Stimulated activated naive CD8-positive, alpha-beta T cell treated with anti-CD3 and anti-CD28 coated beads, Interleukin-15, amount 100 ng/mL, for 72 hours (primary cell): Measurements from ENCODE around the gene MAP3K5.
A peak's percentile ranks its signal among the peaks of the same experiment; 100 is the strongest.

Source experiments
- ATAC-seq: fragments of 150-1000 bp; cut with Tn5 transposase; 2 replicates; pipeline ENCODE4 v1.10.0; 2021; ENCODE audit warnings: mild to moderate bottlenecking, moderate library complexity
- DNase-seq, 2 donors: peaks; one replicate each; pipeline ENCODE4 v3.0.0; 2021 to 2022
- H3K27ac Mint-ChIP-seq, 2 donors: one replicate each; pipeline ENCODE4 v1.8.0; 2022; ENCODE audit warnings: mild to moderate bottlenecking in 2 of 2, mixed read lengths in 2 of 2, moderate library complexity in 2 of 2
- H3K27me3 Mint-ChIP-seq: one replicate; pipeline ENCODE4 v1.8.0; 2022; ENCODE audit warnings: mixed read lengths
- H3K4me1 Mint-ChIP-seq: one replicate; pipeline ENCODE4 v1.8.0; 2022; ENCODE audit warnings: mild to moderate bottlenecking, mixed read lengths
- H3K4me3 Mint-ChIP-seq, 2 donors: one replicate each; pipeline ENCODE4 v1.8.0; 2022; ENCODE audit warnings: mild to moderate bottlenecking in 2 of 2, mixed read lengths in 2 of 2, moderate library complexity in 1 of 2
- H3K9me3 Mint-ChIP-seq, 2 donors: one replicate each; pipeline ENCODE4 v1.8.0; 2022; ENCODE audit warnings: mixed read lengths in 2 of 2

MAP3K5 gene

DNA sequence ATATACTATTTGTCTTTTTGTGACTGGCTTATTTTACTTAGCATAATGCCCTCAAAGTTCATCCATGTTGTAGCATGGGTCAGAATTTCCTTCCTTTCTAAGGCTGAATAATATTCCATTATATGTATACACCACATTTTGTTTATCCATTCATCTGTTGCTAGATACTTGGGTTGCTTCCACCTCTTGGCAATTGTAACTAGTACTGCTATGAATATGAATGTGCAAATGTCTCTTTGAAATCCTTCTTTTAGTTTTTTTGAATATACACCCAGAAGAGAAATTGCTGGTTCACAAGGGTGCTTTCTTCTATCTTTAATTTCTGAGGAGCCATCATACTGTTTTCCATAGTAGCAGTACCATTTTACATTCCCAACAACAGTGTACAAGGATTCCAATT lies 220.8 kb downstream of the MAP3K5 start:
- ATAC-seq (no peak), DNase-seq (no peak)
- Mint-ChIP-seq H3K27ac (no peak overlapping the region), H3K9me3 (peaks cover 19 to 21% of the 10 kb centered on the region in 2 donors), H3K4me3 (no peak overlapping the region), H3K4me1 (no peaks in the 10 kb centered on the region), H3K27me3 (no peaks in the 10 kb centered on the region)

DNA sequence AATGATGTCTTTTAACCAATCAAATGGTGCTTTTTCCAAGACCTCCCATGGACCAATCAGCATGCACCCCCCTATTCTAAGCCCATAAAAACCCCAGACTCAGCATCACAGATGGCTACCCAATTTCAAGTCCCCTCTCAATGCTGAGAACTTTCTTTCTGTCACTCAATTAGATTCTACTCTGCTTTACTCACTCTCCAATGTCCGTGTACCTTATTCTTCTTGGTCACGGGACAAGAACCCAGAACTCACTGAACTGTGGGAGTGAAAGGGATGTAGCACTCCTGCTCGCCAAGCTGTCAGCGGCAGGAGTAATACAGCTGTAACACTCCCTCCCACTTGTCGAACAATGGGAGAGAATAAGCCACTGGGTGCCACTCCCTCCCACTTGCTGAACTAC lies 221.2 kb downstream of the MAP3K5 start:
- Mint-ChIP-seq H3K27ac (no peak overlapping the region), H3K9me3 (peaks cover 19 to 21% of the 10 kb centered on the region in 2 donors), H3K4me1 (no peaks in the 10 kb centered on the region), H3K27me3 (no peaks in the 10 kb centered on the region), H3K4me3 (no peak overlapping the region)
- DNase-seq (no peak), ATAC-seq (no peak)

DNA sequence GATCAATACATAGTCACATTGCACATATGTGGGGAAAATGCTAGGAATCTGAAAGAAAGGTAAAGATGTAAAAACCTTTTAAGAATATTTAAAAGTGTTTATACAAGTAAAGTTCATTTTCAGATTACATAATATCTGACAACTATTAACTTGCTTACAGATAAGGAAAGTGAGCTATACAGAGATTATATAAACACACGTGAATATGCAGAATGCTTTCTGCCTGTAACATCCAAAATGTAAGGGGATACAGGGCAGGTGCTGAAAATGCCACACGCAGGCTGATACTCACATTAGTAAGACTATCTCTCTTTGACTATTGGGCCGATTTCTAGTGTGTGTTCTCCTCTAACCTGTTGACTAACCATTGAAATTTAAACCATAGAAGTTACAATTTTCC lies 224.1 kb downstream of the MAP3K5 start:
- Mint-ChIP-seq H3K4me1 (no peaks in the 10 kb centered on the region), H3K9me3 (peaks cover 17 to 19% of the 10 kb centered on the region in 2 donors), H3K27me3 (no peaks in the 10 kb centered on the region), H3K4me3 (no peak overlapping the region), H3K27ac (no peak overlapping the region)
- DNase-seq: no peak
- no peak for ATAC-seq

DNA sequence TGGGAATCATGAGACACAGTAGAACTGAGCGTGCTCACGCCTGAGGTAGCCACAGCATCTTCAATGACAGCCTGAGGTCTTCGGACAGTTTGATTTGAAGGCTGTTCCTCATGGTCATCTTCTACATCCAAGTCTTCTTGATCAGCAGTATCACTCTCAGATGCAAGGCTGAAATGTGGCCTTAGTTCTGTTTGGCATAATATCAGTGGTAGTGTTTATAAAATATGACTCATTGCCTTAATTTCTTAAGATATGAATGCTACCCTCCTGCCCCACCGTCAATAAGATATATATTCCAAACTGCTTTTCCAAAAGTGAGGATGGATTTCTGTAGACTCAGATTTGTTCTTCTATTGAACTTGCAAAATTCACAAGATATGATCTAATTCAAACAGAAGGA lies 224.6 kb downstream of the MAP3K5 start:
- Mint-ChIP-seq H3K4me1 (no peaks in the 10 kb centered on the region), H3K27ac (no peak overlapping the region), H3K9me3 (peaks cover 17 to 19% of the 10 kb centered on the region in 2 donors), H3K27me3 (no peaks in the 10 kb centered on the region), H3K4me3 (no peak overlapping the region)
- DNase-seq (no peak), ATAC-seq (no peak)

DNA sequence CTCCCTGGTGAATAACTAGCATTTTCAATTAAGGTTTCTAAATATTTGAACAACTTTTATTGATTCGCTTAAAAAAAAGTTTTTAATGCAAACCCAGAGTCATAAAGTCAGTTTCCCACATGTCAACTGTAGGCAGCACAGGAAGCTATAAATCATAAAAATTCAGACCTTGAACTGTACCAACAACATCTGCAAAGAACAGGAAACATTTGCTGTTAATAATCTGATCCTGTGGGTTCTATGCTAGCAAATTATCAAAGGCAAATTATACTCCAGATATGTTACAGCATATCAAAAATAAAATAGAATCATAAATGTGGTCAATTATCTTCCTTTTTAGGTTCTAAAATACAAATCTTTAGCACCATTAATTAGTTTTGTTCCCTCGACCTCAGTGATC lies 225.4 kb downstream of the MAP3K5 start:
- ATAC-seq (no peak), DNase-seq (no peak)
- Mint-ChIP-seq H3K9me3 (peaks cover 15 to 16% of the 10 kb centered on the region in 2 donors), H3K27me3 (no peaks in the 10 kb centered on the region), H3K4me3 (no peak overlapping the region), H3K27ac (no peak overlapping the region), H3K4me1 (no peaks in the 10 kb centered on the region)

DNA sequence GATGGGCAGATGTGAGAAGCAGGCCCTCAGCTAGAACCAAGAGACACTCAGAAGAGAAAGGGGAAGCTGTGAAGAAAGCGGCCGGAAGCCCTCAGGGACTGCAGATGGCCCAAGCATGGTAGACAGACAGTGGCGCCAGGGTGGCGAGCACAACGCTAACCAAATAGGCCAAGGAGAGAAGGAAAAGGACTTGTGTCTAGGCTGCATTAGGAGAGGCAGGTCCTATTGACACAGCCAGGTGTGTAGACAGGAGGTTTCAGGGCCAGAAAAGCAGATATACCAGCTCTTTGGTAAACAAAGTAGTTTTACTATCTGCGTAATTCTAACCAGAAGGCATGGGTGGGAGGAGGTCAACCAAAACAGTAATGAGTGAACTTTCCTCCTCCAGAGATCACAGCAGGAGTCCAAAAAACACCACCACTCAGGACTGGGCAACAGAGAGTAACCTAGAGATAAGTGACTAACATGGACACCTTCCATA lies 226.2 kb downstream of the MAP3K5 start:
- Mint-ChIP-seq H3K27me3 (no peaks in the 10 kb centered on the region), H3K27ac (no peak overlapping the region), H3K4me3 (no peak overlapping the region), H3K4me1 (no peaks in the 10 kb centered on the region), H3K9me3 (peaks cover 8 to 9% of the 10 kb centered on the region in 2 donors)
- ATAC-seq (no peak), DNase-seq (no peak)

DNA sequence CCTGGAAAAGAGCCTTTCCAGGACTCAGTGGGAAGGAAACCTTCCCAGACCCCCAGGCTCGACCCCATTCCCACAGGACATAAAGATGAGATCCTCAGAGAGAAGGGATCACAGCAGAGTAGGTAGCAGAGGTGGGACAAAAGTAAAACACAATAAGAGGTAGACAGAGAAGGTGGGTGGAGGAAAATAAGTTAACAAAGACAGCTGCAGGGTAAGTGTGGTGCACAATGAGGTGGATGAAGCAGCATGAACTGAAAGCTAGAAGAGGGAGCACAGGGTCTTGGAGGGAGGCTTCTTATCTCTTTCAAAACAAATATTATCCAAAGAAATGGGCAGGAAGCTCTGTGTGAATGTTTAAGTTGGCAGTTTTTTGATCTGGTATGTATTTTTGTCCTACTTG lies 228.1 kb downstream of the MAP3K5 start:
- Mint-ChIP-seq H3K27me3 (no peaks in the 10 kb centered on the region), H3K27ac (no peak overlapping the region), H3K4me3 (no peak overlapping the region), H3K9me3 (no peaks in the 10 kb centered on the region), H3K4me1 (no peaks in the 10 kb centered on the region)
- DNase-seq (no peak), ATAC-seq (no peak)

DNA sequence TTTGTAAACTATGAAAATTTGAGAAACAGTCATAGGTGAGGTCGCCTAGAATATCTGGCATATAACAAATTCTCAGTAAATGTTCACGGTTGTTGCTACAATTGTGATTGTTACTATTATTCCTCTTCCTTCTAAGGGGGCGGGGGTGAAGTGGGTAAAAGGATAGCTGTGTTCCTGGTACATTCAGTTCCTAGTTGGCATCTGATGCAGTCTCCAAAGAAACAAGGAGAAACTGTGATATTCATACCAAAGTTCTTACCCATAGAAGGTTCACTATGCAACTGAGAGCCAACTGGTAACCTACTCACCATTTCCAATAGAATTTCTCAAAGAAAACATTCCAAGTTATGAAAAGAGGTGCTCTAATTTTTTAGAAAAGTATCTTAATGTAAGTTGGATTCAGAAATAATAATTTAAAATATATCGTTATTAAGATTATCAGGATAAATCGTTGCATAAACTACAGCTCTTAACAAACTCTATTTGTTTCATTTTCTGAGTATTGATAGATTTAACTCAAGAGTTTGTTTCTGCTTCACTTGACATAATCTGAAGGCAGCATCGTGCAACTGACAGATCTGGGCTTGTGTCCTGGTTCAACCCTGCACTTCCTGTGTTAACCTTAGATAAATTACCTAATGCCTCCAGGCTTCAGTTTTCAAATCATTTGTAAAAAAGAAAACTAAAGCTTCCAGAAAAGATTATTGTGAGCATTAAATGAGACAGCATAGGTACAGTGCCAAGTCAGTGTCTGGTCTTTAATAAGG lies 228.7 kb downstream of the MAP3K5 start:
- Mint-ChIP-seq H3K27ac (no peak overlapping the region), H3K27me3 (no peaks in the 10 kb centered on the region), H3K4me3 (no peak overlapping the region), H3K9me3 (no peaks in the 10 kb centered on the region), H3K4me1 (no peaks in the 10 kb centered on the region)
- ATAC-seq (no peak), DNase-seq (no peak)

DNA sequence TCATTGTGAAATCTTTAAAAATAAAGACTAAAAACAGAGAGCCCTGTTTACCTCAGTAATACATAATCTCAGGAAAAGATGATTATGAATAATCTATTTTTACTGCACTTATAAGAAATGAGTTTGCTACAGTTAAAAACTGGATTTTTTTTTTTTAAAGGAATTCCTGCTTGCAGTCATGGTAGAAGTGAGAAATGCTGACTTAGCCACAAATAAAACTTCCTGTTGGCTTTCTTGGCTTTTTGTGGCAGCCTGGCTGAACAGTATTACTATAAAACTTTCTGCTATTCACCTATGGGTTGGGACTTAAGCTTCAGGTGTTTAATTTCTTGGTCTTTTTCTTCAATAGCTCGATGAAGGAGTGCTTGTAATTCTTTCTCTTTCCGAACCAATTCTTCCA lies 230.1 kb downstream of the MAP3K5 start:
- no peak overlapping the region for H3K4me3 Mint-ChIP-seq
- DNase-seq (no peak), ATAC-seq (no peak)
- no peak overlapping the region for H3K27ac Mint-ChIP-seq
- no peaks in the 10 kb centered on the region for H3K27me3 Mint-ChIP-seq
- H3K4me1 Mint-ChIP-seq: no peaks in the 10 kb centered on the region
- no peaks in the 10 kb centered on the region for H3K9me3 Mint-ChIP-seq

DNA sequence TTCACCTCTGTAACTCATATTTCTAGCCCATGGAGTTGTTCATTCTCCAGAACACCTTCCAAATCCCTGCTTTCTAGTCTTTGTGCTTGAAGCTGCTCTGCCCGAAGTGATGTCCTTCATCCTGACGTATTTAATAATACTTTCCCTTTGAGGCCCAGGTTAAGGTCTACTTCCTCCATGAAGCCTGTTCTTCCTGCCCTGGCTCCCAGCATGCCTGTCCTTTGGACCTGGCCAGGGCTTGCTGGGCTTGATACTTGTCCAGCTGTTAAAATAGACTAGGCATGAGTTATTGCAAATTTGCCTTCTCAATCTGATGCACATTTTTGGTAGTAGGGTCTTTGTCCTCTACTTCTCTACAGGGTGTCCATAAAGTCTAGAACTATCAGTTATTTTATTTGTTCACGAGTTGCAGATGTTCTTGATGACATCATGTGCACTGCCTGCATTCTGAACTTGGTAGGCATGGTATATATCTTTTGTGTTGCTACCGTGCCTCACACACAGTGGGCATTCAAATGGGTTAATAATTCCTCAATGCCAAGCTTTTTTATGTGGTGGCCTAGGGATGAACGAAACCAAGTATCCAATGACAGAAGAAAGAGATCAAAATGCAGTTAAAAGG lies 239.0 kb downstream of the MAP3K5 start:
- peaks cover 42% of the 10 kb centered on the region for H3K27me3 Mint-ChIP-seq
- H3K4me1 Mint-ChIP-seq: peaks cover 6% of the 10 kb centered on the region
- H3K4me3 Mint-ChIP-seq: no peak overlapping the region
- no peak for ATAC-seq
- H3K27ac Mint-ChIP-seq: no peak overlapping the region
- no peak for DNase-seq
- no peaks in the 10 kb centered on the region for H3K9me3 Mint-ChIP-seq

DNA sequence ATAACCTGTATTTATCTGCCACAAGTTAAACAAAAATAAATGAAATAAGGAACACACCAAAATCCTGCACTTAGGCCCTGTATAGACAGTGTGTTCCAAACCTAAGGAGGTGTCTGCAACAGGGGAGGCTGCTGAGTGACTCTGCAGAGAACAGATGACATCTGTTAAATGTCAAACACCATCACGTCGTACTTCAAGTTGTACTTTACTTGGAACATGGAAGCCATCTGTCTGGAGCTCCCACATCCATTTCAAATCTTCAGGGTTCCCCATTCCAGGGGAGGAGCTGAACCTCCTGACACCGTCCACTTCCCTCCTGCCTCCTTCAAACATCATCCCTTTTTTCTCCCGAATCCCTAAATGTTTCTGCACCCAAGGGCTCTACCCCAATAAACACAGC lies 240.2 kb downstream of the MAP3K5 start:
- Mint-ChIP-seq H3K4me3 (no peak overlapping the region), H3K4me1 (peaks cover 6% of the 10 kb centered on the region), H3K27ac (no peak overlapping the region), H3K27me3 (peaks cover 52% of the 10 kb centered on the region), H3K9me3 (no peaks in the 10 kb centered on the region)
- ATAC-seq (no peak), DNase-seq (no peak)

DNA sequence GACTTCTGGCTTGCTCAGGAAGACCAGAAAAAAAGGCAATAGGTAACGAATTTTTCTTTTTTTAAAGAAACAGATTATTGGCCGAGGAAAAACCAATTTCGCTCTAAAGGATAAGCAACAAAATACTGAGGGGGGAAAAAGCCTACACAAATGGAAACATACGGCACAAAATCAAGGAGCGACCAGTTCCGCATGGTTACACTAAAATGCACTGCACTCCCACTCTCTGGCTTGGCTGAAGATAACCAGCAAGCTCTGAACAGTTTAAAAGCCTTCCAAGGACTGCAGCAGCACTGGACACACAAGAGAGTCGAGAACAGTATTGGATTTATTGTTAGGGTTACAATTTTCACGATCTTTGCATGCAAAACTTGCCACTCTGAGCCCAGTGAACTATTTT lies 241.2 kb downstream of the MAP3K5 start:
- H3K4me3 Mint-ChIP-seq: peak overlapping the region; percentile 29 to 51

DNA sequence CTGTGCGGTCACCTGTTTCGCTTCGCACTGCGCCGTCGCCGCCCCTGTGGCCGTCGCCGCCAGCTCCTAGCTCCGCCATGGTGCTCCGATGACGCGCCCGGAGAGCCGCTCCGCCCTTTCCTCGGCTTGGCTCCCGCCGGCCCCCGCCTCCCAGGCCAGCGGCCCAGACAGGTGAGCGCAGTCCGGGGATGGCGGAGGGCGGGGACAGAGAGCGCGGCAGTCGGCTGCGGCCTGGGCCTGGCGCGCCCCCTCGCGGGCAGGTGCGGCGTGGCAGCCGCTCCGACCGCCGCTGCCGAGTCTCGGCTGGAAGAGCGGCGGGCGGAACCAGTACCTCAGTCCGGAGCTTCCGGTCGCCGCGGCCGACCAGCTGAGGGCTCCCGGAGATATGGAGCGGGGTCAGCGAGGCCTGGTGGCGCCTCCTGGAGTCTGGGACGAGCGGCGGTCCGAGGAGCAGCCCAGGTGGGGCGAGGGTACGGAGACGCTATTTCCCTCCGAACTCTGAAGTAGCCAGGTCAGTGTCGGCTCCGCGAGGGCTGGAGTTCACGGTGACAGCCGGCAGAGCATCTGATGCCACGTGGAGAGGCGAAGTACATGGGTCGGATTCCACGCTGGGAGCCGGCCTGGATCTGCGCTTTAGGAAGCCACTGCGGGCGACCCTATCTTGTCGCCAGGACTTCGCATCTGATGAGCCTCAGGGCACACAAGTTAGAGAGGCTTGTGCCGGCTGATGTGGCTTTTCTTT lies 241.8 kb downstream of the MAP3K5 start, which contains the start of gene MAP7:
TSS of gene MAP7 (minus strand) at position 93 of the 742 bp plus-strand sequence. CDS start at position 79, 14 bp downstream.
- H3K9me3 Mint-ChIP-seq: no peaks in the 10 kb centered on the region
- peak; percentile 62 to 63 for DNase-seq
- ATAC-seq: peak; percentile 91
- no peak within 1 kb of the TSS for H3K27ac Mint-ChIP-seq
- peaks cover 6% of the 10 kb centered on the region for H3K4me1 Mint-ChIP-seq
- H3K27me3 Mint-ChIP-seq: peaks cover 68% of the 10 kb centered on the region
- H3K4me3 Mint-ChIP-seq: peak within 1 kb of the TSS; percentile 55 to 62

More for the DNA sequence above, 241.2 kb downstream of the MAP3K5 start:
- ATAC-seq (no peak), DNase-seq (no peak)
- Mint-ChIP-seq H3K4me1 (peaks cover 6% of the 10 kb centered on the region), H3K9me3 (no peaks in the 10 kb centered on the region), H3K27ac (no peak overlapping the region), H3K27me3 (peaks cover 62% of the 10 kb centered on the region)

DNA sequence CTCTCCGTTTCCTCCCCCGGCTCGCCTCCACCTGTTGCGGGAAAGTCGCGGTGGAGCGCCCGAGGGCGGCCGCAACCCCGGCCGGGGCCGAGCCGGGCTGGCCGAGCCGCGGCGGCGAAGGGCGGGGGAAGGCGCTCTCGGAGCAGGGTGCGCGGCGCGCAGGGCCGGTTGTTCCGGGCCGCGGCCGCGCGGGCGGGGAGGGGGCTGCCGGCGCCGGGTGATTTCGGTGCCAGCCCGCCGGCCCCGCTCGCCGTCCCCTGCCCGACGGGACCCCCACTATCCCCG lies 242.3 kb downstream of the MAP3K5 start:
- Mint-ChIP-seq H3K9me3 (no peaks in the 10 kb centered on the region), H3K27ac (no peak overlapping the region), H3K4me1 (peaks cover 6% of the 10 kb centered on the region), H3K4me3 (peak overlapping the region; percentile 42 to 55), H3K27me3 (peaks cover 73% of the 10 kb centered on the region)
- ATAC-seq (peak; percentile 70), DNase-seq (no peak)

DNA sequence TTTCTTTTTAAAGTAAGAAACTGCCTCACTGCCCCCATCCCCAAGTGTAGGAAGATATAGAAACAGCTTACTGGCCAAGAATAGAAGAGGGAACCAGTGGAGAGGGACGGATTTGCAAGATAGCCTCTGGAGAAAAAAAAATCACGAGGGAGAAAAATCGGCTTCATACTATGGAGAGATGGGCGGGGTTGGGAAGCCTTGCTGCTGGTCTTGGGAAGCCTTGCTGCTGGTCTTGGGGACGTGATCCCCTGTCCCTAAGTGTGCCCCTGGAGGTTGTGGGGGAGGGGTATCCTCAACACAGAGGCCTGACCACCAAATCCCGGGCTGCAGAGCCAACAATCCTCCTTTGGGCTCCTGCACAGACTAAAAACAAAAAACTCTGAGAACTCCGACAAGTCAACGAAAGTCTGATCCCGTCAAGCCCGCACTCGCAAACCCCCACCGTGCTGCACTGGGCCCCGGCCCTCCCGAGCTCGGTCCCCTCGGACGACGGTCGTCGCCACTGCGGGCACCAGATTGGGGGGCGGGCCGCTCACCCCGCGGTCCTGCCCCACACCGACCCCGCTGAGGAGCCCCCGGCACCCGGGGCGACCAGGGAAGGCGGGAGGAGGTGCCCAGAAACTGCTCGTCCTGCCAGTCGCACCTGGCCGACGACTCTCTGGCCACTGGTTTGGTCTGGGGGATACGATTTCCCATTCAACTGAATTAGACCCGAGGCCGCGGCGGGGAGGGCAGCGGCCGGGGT lies 242.8 kb downstream of the MAP3K5 start:
- DNase-seq (no peak), ATAC-seq (peak; percentile 42)
- Mint-ChIP-seq H3K27me3 (peaks cover 78% of the 10 kb centered on the region), H3K27ac (no peak overlapping the region), H3K9me3 (no peaks in the 10 kb centered on the region), H3K4me1 (peaks cover 6% of the 10 kb centered on the region), H3K4me3 (peak overlapping the region; percentile 53 to 62)
